ENCODE data around the gene PPP6R1.

GRCh38 chr19:55244004-55244680, 14.7 kb downstream of the PPP6R1 start:
- TF ChIP-seq CTCF (IDR thresholded peaks at IDR 0.05), result no peak
- TF ChIP-seq POLR2A (IDR thresholded peaks at IDR 0.05), result no peak

Data from uterus (tissue), 2 donors.